Stomach (tissue), 4 donors: ENCODE measurements around the gene HLCS.
"Not testable (repeated sequence)": the region's sequence is repeated elsewhere in the genome, so short reads cannot be mapped to it uniquely, and the experiment has no call there.

Experiments used
- EP300 ChIP-seq: sonication (generic); formaldehyde crosslinking; IDR thresholded peaks from one replicate; pipeline ENCODE4 v1.6.1; 2017; ENCODE audit warnings: antibody characterized with exemption
- POLR2A ChIP-seq, 4 donors: fragments of 450-650 bp; IDR thresholded peaks; one replicate each; pipeline ENCODE4 v1.6.1; 2016; ENCODE audit warnings: antibody characterized with exemption in 4 of 4, control low read depth in 2 of 4, mild to moderate bottlenecking in 1 of 4, moderate library complexity in 1 of 4
- POLR2AphosphoS5 ChIP-seq, 3 donors: sonication (generic); formaldehyde crosslinking; IDR thresholded peaks; one replicate each; pipeline ENCODE4 v1.6.1; 2016; ENCODE audit warnings: antibody characterized with exemption in 3 of 3
- TF ChIP-seq, protein P1 (sequence below), 7 experiments: fragments of 450-650 bp in 4 of 7; fragments of 200-600 bp in 3 of 7; sonication (generic) in 3 of 7; IDR thresholded peaks; one replicate each; pipeline ENCODE4 v1.5.1; 2016 to 2019; ENCODE audit warnings: antibody characterized with exemption in 7 of 7, control low read depth in 2 of 7, mild to moderate bottlenecking in 1 of 7

- TF ChIP-seq POLR2A (IDR thresholded peaks at IDR 0.05); POLR2AphosphoS5 (IDR thresholded peaks at IDR 0.05); EP300: not testable (repeated sequence)
- TF ChIP-seq, protein P1, sequence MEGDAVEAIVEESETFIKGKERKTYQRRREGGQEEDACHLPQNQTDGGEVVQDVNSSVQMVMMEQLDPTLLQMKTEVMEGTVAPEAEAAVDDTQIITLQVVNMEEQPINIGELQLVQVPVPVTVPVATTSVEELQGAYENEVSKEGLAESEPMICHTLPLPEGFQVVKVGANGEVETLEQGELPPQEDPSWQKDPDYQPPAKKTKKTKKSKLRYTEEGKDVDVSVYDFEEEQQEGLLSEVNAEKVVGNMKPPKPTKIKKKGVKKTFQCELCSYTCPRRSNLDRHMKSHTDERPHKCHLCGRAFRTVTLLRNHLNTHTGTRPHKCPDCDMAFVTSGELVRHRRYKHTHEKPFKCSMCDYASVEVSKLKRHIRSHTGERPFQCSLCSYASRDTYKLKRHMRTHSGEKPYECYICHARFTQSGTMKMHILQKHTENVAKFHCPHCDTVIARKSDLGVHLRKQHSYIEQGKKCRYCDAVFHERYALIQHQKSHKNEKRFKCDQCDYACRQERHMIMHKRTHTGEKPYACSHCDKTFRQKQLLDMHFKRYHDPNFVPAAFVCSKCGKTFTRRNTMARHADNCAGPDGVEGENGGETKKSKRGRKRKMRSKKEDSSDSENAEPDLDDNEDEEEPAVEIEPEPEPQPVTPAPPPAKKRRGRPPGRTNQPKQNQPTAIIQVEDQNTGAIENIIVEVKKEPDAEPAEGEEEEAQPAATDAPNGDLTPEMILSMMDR (IDR thresholded peaks at IDR 0.05), result not testable (repeated sequence)
Measured at GRCh38 chr21:37003917-37004316, 37.4 kb upstream of the HLCS start.
